ENCODE results near the gene ACSS1.

Gene ACSS1

GRCh38 chr20:24987873-24988835, 69.8 kb downstream of the ACSS1 start:
- Histone ChIP-seq H3K27ac (ENCODE audit: low read depth, low read length) (no peak overlapping the region), H3K36me3 (ENCODE audit: control insufficient read depth, low read length) (peaks cover 25% of the 10 kb centered on the region), H3K9me2 (replicated peaks; ENCODE audit: control insufficient read depth, low read length) (no peaks in the 10 kb centered on the region), H3K27me3 (ENCODE audit: control insufficient read depth, low read length) (no peaks in the 10 kb centered on the region), H3K79me2 (ENCODE audit: control insufficient read depth, low read length) (peaks cover 89% of the 10 kb centered on the region), H3K4me2 (ENCODE audit: low read length) (no peak overlapping the region), H3K4me3 (ENCODE audit: low read length) (no peak overlapping the region), H3F3A (ENCODE audit: control insufficient read depth, insufficient read depth) (no peaks in the 10 kb centered on the region), H4K20me1 (ENCODE audit: control insufficient read depth, insufficient read depth, low read depth, low read length) (peaks cover 15% of the 10 kb centered on the region), H3K4me1 (ENCODE audit: control insufficient read depth, low read length) (peaks cover 20% of the 10 kb centered on the region), H3K9me3 (ENCODE audit: control insufficient read depth, insufficient read depth, low read length) (no peaks in the 10 kb centered on the region)
- no peak for TF ChIP-seq EZH2phosphoT487 (IDR thresholded peaks at IDR 0.05; ENCODE audit: borderline replicate concordance, low read length)
- TF ChIP-seq CTCF (IDR thresholded peaks at IDR 0.05; ENCODE audit: low read depth, low read length, poor library complexity, severe bottlenecking): no peak

GRCh38 chr20:24987244-24987643, 70.7 kb downstream of the ACSS1 start:
- Histone ChIP-seq H3K4me1 (ENCODE audit: control insufficient read depth, low read length) (peaks cover 17% of the 10 kb centered on the region), H3F3A (ENCODE audit: control insufficient read depth, insufficient read depth) (no peaks in the 10 kb centered on the region), H3K79me2 (ENCODE audit: control insufficient read depth, low read length) (peaks cover 89% of the 10 kb centered on the region), H3K36me3 (ENCODE audit: control insufficient read depth, low read length) (peaks cover 32% of the 10 kb centered on the region), H3K27me3 (ENCODE audit: control insufficient read depth, low read length) (no peaks in the 10 kb centered on the region), H3K4me3 (ENCODE audit: low read length) (no peak overlapping the region), H3K9me3 (ENCODE audit: control insufficient read depth, insufficient read depth, low read length) (no peaks in the 10 kb centered on the region), H4K20me1 (ENCODE audit: control insufficient read depth, insufficient read depth, low read depth, low read length) (peaks cover 15% of the 10 kb centered on the region), H3K9me2 (replicated peaks; ENCODE audit: control insufficient read depth, low read length) (no peaks in the 10 kb centered on the region), H3K4me2 (ENCODE audit: low read length) (no peak overlapping the region), H3K27ac (ENCODE audit: low read depth, low read length) (no peak overlapping the region)
- TF ChIP-seq CTCF (IDR thresholded peaks at IDR 0.05; ENCODE audit: low read depth, low read length, poor library complexity, severe bottlenecking): no peak
- no peak for TF ChIP-seq EZH2phosphoT487 (IDR thresholded peaks at IDR 0.05; ENCODE audit: borderline replicate concordance, low read length)

GRCh38 chr20:24986436-24987015, 71.4 kb downstream of the ACSS1 start:
- H3K9me3 ChIP-seq (ENCODE audit: control insufficient read depth, insufficient read depth, low read length): no peaks in the 10 kb centered on the region
- H3K9me2 ChIP-seq (replicated peaks; ENCODE audit: control insufficient read depth, low read length): no peaks in the 10 kb centered on the region
- no peak for TF ChIP-seq EZH2phosphoT487 (IDR thresholded peaks at IDR 0.05; ENCODE audit: borderline replicate concordance, low read length)
- no peak for TF ChIP-seq CTCF (IDR thresholded peaks at IDR 0.05; ENCODE audit: low read depth, low read length, poor library complexity, severe bottlenecking)
- no peak overlapping the region for H3K27ac ChIP-seq (ENCODE audit: low read depth, low read length)
- no peaks in the 10 kb centered on the region for H3F3A ChIP-seq (ENCODE audit: control insufficient read depth, insufficient read depth)
- no peak overlapping the region for H3K4me2 ChIP-seq (ENCODE audit: low read length)
- no peaks in the 10 kb centered on the region for H3K27me3 ChIP-seq (ENCODE audit: control insufficient read depth, low read length)
- peaks cover 34% of the 10 kb centered on the region for H3K36me3 ChIP-seq (ENCODE audit: control insufficient read depth, low read length)
- H4K20me1 ChIP-seq (ENCODE audit: control insufficient read depth, insufficient read depth, low read depth, low read length): peaks cover 15% of the 10 kb centered on the region
- no peak overlapping the region for H3K4me3 ChIP-seq (ENCODE audit: low read length)
- peaks cover 82% of the 10 kb centered on the region for H3K79me2 ChIP-seq (ENCODE audit: control insufficient read depth, low read length)
- H3K4me1 ChIP-seq (ENCODE audit: control insufficient read depth, low read length): peaks cover 13% of the 10 kb centered on the region

Data from DOHH2 (cell line).